Suppressor macrophage treated with lipopolysaccharide for 4 hours (primary cell): Measurements from ENCODE around the gene ST7.

Experiments used
- DNase-seq: peaks from one replicate; pipeline ENCODE4 v3.0.0-alpha.2; 2020

Gene ST7

DNA sequence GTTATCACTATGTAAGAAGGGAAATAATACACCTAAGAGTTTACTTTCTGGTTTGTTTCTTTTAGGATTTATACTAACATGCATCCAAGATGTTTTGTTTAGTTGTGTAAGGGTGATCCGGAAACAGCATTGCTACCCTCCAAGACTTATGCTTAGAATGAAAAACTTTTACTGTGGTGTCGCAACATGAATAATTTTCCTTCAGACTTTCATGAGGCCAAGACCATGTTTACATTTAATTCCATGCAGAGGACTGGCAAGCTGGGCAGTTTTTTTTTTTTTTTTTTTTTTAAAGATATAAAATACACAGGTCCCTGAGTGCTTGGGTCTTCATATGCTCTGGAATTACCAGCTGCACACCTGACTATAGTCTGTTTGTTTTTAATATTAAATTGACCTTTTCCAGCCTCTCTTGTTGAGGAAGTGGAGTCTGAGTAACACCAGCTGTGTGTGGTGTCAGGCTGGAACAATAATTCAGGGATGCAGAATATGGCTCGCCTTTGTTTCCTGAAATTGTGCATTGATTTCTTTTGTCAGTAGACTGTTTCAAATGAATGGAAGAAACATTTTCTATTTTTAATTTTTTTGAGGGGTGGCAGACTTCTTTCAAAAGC, 81.7 kb downstream of the ST7 start:
- DNase-seq = no peak

DNA sequence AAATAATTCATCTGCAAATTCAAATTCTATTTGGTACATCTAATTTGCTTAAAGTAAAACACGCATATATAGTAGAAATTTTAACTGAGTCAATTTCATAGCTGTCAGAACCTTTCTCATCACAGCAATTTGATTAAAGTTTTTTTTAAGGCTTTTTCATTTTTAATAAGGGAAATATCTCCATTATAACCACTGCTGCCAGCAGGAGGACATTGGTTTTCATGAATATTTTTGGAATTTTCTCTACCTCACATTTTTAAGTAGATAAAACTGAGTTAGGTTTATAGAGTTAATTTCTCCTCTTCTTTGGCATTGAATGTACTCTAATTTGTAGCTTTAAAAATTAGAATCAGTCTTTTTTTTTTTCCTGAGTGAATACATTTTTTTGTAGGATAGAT, 82.2 kb downstream of the ST7 start:
- no peak for DNase-seq

DNA sequence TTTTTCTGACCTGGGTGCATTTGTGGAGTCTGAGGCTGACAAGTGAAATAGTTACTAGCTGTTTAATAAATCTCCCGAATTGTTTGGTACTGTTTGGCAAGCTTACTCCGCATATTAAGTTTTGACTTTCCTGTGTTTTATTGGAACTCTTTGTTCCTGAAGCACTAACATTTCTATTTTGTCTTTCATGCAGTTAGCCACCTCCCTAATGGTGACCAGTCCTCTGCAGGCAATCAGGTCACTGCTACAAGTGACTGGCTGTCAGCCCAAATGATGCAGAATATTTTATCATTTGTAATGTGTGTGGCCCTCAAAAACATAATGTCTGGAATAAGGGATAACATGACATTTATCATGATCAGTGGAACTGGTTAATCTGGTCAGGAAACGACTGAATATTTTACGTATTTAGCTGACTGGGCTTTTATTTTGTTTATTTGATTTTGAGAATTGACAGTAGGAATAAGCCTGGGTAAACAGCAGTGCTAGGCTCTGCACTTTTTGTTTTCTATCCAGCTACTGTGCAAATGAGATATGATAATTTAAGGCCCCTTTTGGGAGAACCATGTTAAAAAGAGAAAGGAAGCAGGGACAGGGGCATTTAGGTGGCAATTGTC, 82.9 kb downstream of the ST7 start:
- no peak for DNase-seq

DNA sequence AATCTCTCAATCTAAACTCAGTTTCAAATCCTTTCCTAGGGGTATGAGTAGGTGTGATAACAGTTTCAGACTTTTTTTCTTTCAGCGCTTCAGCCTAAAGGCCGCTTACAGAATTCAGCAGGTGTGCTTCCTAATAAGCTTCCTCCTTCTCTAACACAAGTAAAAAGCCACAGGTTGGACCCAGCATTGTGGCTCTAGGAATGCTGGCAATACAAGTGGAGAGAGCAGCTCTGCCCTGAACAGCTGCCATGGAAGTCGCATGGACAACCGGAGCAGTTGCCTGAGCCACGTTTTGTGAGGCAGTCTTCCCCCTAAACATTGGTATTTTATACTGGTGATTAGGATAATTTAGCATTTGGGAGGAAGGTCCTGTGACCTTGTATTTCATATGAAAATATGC, 83.5 kb downstream of the ST7 start:
- no peak for DNase-seq

DNA sequence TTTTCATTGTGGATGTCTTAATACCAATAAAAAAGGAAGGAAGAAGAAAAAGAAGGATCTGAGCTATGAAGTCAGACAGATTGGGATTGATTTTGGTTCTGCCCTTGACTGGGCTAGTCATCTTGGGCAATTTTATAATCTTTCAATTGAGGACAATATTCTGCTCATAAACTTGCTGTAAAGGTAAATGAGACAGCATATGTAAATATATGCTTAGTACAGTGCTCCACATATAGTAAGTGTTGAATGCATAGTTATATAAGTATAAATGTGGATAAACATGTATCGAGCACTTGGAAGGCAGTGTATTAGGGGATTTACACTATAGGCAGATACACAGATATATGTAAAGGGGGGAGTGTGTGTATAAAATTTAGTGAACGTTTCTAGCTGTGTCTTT, 85.1 kb downstream of the ST7 start:
- DNase-seq = no peak

DNA sequence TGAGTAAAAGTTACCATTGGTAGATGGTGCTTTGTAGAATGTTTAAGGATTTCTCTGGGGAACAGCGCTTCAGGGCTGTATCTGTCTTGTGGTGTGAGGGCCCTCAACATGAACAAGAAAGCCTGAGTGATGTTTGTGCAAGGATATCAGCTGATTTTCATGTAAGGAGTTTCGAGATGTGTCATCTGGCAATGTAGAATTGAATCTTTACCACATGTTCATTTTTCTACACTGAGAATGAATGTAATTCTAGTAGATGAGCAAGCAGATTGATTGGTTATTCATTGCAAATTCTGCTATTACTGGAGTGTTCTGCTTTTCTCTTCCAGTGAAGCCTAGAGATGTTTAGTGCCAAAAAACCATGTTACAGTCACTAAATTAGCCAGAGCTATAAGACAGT, 87.7 kb downstream of the ST7 start:
- peak; percentile 35 for DNase-seq

DNA sequence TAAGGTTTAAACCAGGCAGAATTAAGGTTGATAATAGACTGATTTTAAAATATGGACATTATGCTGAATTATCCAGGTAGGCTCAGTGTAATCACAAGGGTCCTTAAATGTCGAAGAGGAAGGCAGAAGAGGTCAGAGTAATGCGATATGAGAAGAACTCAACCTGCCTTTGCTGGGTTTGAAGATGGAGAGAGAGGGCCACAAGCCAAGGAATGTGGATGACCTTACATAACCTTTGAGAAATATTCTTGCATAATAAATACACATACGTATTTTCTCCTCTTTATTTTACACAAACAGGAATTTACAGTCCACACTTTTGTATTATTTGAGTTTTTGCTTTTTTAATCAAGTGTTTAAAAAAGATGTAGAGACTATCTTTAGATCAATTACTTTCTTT, 88.5 kb downstream of the ST7 start:
- no peak for DNase-seq

DNA sequence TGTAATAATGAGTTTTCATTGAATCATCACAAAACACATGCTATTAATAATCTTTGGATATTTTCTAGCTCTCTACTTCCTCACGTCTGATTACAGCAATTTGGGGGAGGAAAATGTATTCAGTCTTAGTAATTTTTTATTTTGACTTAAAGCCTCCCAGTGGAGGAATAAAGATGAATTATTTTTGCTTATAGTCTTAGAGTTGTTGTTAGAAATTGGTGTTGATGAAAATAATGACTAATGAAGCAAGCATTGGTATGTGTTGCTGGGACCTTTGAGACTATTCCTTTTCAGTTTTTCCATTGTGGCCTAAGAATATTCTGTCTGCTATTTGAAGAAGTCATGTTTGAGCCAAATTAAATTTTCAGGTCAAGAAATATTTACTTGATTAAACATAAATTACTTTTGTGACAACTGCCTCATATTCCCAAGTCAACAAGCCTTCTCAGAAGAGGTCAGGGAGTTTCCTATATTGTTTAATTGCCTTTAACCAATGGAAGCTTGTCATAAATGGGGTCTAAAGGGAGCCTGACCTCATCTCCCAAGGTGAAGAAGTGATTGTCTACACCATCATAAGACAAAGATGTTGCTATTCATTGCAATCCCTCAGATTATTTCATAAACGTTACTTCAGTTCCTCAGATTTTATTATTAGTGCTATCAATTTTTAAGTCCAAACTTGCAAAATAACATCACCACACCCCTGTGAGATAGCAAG, 90.0 kb downstream of the ST7 start:
- DNase-seq = no peak

DNA sequence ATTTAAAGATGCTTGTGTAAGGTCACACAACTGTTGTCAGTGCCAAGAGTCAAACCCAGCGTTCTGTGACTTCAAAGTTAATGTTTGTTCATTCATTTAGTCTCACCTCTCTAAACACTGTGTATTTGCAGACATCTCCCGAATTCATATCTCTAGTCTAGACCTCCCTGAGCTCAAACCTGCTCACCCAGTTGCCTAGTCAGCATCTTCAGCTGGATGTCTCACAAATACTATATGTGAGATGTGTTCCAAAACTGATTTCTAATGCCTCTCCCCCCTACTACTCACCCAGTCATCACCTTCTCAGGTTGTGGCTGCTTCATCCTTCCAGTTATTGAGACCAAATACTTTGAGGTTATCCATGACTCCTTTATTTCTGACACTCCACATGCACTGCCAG, 91.4 kb downstream of the ST7 start:
- DNase-seq = no peak

DNA sequence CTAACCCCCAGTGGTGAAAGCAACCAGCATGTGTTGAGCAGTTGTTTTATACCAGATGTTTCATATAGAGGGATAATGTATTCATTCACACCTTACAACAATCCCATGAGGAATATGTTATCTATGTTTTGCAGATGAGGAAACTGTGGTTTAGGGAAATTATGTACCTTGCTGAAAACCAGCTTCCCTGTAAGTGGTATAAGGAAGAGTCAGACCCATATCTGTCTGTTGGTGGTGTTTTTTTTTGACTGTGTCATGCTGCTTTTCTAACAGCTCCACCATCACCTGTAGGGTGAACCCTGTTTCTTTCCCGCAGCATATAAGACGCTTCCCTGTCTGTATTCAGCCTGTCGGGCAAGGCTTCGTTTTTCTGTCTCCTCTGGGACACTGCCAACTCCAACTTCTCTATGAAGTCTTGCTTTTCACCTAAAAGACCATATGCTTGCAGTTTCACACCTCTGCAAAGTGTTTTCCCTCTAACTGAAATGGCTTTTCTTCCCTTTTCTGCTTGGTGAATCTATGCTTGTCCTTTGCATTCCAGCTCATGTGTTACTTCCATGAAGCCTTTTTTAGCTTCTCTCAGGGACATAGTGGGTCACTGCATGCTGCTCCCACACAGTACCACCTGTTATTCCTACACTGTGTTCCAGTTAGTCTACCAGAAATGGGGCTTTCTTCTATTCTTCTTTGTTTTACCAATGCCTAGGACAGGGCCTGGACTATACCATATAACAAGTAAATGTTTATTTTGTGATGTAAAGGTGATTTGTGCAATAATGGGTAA, 92.8 kb downstream of the ST7 start:
- DNase-seq = no peak

DNA sequence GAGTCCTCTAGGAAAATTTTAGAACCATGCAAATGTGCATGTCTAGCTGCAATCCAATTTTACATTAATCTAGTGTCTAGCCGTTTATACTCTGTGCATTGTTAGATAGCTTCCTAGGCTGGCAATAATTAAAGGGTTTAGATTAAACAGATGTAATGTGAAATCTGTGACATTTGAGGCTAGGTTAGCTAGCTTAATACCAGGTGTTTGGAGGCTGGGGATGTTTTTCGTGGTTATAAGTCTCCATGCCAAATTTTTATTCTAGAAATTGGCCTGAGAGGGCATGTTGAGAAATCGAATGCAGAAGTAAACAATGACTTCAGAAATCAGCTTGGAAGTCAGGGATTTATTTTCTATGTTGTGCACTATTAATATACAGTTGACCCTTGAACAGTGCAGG, 94.2 kb downstream of the ST7 start:
- no peak for DNase-seq

DNA sequence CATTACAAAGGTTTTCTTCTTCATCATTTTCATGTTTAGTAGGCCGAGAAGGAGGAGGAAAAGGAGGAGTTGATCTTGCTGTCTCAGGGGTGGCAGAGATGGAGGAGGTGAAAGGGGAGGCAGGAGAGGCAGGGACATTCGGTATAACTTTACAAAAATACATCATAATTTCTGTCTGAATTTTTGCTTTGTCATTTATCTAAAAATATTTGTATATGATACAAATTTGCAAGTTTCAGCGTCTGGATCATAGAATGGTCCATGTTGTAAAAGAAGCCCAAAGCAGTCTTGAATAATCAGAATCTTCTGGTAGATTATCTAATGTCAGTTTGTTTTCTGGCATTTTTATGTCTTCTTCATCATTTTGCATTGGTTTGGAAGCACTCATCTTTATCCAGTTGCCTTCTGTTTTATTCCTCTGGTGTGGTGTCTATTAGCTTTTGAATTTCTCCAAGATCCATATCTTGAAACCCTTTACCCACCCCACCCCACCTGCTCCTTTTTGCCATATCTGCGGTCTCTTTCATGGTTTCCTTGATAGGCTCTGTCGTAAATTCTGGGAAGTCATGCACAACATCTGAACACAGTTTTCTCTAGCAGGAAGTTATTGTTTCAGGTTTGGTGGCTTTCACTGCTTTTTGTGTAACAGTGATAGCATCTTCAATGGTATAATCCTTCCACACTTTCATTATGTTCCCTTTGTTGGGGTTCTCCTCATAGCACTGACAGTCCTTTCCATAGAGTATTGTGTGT, 95.0 kb downstream of the ST7 start:
- no peak for DNase-seq

DNA sequence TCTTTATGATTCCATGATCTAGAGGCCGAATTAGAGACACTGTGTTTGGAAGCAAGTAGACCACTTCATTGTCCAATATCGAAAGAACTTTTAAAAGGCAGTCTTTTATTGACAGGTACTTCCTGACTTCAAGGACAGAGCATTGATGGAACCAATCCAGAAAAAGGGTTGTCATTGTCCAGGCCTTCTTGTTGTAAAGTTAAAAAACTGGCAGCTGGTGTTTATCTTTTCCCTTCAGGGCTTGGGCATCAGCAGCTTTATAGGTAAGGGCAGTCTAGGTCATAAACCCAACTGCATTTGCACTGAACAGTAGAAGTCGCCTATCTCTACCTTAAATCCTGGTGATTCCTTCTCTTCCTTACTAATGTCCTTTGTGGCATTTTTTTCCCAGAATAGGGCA, 95.6 kb downstream of the ST7 start:
- DNase-seq = no peak

DNA sequence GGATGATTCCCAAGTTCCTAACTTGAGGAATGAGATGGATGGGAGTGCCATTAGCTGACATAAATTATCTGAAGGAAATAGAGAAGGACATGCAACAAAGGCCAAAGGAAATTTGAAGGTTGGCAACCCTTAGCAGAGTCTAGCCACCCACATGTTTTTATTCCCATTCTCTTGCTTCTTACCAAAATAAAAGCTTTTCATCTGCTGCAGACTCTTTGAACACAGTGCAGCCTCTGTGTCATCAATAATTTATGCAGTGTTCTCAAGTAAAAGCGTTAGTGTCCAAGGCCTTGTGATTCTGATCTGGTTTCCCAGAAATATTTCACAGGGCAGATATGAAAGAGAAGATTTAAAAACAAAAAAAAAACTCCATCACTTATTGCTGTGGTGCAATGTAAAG, 98.5 kb downstream of the ST7 start:
- no peak for DNase-seq

DNA sequence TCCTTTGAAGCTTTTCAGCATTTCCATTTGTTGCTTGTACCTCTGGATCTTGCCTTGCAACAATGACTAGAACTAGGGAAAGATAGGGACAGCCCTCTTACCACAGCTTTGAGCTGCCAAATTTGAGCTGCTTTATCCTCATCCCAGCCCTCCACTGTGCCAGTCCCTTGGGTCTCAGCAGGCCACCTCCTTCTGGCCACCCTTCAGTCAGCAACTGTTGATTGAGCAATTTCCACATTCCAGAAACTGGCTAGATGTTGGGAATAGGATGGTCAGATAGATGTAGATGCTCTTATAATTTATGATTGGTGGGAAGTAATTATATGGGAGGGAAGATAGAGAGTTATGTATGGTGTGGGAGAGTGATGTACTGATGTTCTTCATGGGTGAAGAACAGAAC, 100.1 kb downstream of the ST7 start:
- DNase-seq = no peak

DNA sequence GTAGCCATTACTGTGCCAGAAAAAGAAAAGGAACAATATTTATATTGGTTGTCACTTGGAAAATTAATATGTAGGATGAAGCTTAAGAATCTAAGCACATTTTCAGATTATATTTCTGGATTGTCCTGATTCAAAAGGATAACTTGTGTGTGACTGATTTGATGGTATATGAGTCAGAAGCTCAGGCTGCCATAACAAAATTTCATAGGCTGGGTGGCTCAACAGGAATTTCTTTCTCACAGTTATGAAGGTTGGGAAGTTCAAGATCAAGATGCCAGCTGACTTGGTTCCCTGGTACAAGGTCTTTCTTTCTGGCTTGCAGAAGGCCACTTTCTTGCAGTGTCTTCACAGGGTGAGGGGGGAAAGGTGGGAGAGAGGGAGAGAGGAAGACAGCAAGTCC, 108.5 kb downstream of the ST7 start:
- DNase-seq = no peak

DNA sequence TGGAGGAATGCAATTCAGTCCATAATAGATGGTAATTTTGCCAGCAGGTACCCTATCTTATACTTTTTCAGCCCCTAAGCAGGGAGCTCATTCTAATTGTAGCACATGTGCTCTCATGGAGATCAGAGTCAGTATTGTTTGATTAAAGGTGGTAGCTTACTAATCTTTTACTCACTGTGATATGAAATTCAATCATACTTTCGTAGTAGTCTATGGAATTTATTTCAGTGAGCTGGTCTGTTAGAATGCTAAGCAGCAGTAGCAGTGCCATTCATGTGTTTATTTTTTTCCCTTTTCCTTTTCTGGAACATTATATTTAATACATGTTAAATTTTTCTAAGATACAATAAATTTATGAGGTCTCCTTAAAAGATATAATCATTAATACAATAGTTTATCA, 109.0 kb downstream of the ST7 start:
- no peak for DNase-seq

DNA sequence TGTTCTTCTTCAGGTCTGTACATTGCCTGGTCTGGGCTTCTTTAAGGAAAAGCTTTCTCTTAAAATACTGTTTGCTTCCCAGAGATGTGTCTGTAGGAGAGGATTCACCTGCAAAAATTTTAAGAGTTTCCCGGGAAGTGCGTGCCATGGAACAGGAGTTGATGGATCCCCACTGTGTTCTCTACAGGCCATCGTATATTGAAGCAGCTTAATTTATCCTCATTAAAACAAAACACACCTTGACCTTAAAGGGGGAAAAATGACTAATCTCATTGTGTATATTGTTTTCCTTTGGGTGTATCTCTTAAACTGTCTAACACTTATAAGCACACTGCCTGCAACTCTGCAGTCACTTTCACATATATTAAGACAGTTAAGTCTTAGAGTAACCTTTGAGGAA, 111.4 kb downstream of the ST7 start:
- DNase-seq = no peak

DNA sequence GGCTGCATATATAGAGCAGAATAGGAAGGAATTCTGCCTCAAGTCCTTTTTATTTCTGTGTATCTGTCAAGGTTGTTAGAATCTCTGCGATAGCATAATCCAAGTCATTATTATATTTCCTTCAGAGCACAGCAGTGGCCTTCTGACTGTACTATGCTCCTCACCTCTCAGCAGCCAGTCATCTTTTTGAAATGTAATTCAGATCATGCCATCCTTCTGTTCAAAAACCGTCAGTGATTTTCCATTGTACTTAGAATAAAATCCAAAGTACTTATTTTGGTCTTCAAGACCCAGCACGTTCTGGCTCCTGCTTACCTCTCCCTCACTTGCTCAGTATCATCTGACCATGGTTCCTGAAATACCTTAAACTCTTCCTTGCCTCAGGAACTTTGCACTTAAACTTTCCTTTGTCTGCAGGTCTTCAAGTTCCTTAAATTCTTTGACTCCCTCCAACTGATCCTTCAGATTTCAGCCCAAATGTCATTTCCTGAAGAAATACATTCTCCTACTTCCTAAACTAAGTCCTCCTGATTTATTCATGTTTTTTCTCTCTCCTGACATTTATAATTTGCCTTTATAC, 112.4 kb downstream of the ST7 start:
- DNase-seq = no peak

DNA sequence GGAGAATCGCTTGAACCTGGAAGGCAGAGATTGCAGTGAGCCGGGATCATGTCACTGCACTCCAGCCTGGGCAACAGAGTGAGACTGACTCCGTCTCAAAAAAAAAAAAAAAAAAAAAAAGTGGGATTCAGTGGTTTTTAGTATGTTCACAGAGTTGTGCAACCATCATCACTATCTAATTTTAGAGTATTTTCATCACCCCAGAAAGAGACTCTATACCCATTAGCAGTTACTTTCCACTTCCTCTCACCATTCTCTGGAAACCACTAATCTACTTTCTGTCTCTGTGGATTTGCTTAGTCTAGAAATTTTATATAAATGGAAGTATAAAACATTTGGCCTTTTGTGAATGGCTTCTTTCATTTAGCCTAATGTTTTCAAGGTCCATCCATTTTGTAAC, 113.4 kb downstream of the ST7 start:
- DNase-seq = peak; percentile 72

DNA sequence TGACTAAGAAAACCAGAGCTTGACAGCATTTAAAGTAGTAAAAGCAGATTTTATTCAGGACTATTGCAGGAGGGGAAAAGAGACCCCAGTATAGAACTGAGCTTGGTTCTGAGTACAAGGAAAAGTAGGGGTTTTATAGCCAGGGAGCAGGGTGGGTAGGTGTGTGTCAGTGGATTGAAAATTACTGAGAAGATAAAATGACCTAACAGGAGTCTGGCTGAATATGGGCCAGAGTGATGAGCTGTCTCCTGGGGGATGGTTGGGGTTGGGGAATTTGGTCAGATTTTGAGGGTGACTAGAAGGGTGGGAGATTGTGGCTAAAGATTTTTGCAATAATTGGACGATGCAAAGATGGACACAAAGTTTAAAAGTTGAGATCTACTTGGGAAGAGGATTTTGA, 114.0 kb downstream of the ST7 start:
- DNase-seq = peak; percentile 19

DNA sequence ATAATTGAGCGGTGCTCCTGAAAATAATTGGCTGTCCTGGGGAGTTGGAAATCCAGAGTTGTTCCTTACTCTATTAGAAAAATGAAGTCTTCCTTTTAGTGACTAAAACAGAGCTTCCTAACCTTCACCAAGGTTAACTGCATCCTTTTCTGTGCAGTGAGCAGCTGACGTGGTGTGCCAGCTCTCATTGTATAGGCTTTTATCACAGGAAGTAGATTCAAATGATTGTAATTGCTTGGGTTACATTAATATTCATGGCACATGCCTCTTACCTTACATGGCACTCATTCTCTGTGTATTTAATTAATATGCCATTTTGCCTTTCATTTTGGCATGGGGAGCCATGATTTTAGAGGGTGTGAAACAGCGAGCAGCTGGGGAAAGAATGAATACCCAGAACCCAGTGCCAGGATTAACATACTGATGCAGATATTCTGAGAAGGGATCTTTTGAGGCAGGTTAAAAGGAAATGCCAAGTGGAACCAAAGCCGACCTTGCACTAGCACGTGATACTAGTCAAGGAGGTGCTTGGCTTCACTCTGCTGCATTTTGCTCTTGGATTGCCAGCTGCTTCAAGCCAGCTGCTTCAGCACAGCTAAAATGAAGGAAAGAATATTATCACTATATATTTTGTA, 115.3 kb downstream of the ST7 start:
- DNase-seq = no peak
